ENCODE results near the gene SETD3.

GRCh38 chr14:99441918-99442317 is 38.7 kb downstream of the SETD3 start:
- no peak for TF ChIP-seq CTCF (IDR thresholded peaks at IDR 0.05)
- no peak for TF ChIP-seq POLR2A (IDR thresholded peaks at IDR 0.05)

All from right lobe of liver (tissue), 4 donors.